OCI-LY1 (cell line): Measurements from ENCODE around the gene PNRC2.

Source experiments
- EZH2 ChIP-seq: fragments of 200-600 bp; sonication (generic), shearing (Covaris generic); IDR thresholded peaks from 2 replicates; pipeline ENCODE4 v1.8.0; 2017; ENCODE audit warnings: borderline replicate concordance, mixed run types, mild to moderate bottlenecking, antibody characterized with exemption, low read length, moderate library complexity, mixed read lengths
- TF ChIP-seq, protein P1 (sequence below): fragments of 200-600 bp; sonication (generic), shearing (Covaris generic); IDR thresholded peaks from 2 replicates; pipeline ENCODE4 v1.5.1; 2017; ENCODE audit warnings: mild to moderate bottlenecking, antibody characterized with exemption, low read length, moderate library complexity, mixed read lengths

DNA sequence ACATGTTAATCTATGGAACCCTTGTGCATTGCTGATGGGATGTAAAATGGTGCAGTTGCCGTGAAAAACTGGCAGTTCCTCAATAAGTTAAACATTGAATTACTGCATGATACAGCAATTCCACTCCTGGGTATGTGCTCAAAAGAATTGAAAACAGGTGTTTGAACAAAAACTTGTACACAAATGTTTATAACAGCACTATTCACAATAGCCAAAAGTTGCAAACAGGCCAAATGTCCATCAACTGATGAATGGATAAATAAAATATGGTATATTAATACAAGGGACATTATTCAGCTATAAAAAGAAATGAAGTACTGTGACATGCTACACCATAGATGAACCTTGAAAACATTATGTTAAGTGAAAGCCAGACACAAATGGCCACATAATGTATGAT lies 38.2 kb downstream of the PNRC2 start:
- no peak for TF ChIP-seq EZH2
- TF ChIP-seq, protein P1, sequence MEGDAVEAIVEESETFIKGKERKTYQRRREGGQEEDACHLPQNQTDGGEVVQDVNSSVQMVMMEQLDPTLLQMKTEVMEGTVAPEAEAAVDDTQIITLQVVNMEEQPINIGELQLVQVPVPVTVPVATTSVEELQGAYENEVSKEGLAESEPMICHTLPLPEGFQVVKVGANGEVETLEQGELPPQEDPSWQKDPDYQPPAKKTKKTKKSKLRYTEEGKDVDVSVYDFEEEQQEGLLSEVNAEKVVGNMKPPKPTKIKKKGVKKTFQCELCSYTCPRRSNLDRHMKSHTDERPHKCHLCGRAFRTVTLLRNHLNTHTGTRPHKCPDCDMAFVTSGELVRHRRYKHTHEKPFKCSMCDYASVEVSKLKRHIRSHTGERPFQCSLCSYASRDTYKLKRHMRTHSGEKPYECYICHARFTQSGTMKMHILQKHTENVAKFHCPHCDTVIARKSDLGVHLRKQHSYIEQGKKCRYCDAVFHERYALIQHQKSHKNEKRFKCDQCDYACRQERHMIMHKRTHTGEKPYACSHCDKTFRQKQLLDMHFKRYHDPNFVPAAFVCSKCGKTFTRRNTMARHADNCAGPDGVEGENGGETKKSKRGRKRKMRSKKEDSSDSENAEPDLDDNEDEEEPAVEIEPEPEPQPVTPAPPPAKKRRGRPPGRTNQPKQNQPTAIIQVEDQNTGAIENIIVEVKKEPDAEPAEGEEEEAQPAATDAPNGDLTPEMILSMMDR = no peak
